HG03095 (cell line): ENCODE results near the gene F7.
"Not testable (repeated sequence)": the region's sequence is repeated elsewhere in the genome, so short reads cannot be mapped to it uniquely, and the experiment has no call there.

ENCODE experiments used
- ATAC-seq: cut with Tn5 transposase; IDR thresholded peaks from one replicate; pipeline ENCODE4 v1.9.1; 2021; ENCODE audit warnings: moderate library complexity; ENCODE audit not compliant: unreplicated experiment

The F7 gene

DNA sequence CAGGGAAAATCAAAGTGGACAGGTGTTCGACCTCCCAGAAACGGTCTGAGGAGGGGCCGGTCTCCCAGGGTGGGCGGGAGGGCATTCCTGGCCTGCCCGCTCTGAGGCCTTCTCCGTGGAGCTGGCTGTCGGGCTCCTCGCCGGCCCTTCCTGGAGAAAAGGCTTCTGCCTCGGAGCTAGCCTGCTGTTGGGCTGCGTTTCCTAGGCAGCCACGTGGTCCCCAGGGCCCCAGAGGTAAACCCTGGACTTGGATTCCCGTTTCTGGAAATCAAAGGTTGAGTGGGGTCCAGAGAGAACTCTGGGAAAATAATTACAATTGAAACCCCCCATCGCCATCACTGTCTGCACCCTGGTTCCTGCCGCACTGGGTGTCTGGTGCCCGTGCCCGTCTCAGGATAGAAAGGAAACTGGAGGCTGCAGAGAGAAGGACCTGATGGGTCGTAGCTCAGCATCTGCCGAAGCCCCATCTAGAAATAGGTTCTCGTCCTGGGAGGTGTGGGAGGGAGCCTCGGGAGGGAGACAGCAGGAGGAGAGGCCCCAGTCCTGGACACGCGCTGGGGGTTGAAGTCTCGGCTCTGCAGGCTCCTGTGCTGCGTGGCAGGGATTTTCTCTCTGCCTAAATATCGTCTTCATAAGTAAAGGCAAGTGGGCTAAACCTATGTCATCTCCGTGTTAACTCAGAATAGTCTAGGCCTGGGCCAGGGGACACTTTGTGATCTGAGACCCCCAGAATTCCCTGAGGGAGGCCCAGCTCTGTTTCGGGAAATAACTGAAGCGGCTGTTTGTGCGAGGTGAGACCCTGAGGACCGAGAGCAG lies 45.2 kb downstream of the F7 start:
- no peak for ATAC-seq

DNA sequence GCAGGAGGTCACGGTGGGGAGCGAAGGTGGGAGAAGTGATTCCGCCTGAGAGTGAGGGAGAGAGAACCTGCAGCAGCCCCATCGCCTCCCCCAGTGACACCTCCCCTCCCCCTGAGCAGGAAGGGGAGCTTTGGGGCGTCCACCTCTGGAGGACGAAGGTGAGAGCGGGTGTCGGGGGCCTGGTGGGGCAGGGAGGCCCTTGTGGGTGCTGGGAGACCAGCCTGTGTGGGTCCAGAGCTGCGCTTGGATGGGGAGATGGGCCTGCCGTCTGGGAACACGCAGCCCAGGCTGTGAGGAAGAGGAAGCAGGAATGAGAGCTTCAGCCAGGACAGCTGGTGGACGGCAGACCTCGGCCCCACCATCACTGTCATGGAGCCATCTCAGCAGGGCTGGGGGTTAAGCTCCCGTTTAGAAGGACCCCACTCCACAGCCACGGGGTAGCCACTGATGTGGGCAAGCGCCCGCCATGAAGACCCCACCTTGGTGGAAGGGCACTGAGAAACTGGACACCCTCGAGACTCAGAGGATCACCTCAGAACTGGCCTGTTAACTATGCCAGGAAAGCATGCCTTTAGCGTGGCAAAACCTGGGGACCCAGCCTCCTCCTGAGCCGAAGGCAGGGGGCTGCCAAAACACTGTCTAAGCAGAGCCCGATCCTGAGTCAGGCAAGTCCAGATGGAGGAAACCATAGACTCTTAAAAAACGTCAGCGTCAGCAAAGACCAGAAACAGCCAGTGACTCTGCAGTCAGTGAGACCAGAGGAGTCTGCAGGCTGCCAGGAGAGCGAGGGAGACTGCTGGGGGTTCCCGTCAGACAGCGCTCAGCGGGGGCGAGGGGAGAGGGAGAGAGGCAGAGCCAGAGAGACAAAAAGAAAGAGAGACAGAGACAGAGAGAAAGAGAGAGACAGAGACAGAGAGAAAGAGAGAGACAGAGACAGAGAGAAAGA lies 46.4 kb downstream of the F7 start:
- ATAC-seq: no peak

DNA sequence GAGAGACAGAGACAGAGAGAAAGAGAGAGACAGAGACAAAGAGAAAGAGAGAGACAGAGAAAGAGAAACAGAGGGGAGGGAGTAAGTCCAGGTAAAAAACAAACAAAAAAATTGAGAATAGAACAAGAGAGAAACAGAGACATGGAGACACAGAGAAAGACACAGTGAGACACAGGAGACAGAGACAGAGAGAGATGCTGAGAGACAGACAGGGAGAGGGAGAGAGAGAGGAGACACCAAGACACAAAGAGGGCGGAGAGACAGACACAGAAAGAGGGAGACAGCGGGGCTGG lies 47.0 kb downstream of the F7 start:
- no peak for ATAC-seq

DNA sequence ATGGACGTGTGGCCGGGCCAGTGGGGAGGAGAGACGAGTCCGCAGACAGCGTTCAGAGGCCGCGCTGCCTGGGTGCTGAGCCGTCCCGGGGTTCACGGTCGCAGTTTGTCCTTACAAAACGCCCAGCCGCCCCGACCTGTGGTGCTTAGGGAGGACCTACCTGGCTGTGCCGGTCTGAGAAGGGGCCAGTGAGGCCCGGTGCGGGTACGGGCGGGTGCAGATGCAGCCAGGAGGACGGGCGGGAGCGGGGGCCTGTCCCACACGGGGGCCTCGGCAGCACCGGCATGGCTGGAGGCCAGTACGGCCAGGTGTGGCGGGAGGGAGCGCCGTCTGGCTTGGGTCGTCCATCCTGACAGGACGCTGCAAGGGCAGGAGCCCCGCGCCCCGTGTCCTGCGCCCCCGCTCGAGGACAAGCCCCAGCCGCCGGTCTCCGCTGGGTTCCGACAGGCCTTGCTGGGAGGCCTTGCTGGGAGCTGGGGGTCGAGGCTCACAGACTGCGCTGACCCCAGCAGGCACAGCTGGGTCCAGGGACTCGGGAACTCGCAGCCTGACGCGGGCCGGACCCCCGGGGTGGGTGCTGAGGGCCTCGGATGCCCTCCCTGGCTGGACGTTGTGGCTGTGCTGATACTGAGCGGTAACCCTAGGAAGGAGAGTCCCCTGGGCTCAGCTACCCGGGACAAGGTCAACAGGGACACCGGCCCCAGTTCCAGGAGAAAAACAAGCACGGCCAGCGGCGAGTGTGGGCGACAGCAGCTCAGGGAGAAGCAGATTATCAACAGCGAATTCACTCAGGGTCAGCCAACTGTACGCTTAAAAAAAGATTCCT lies 47.6 kb downstream of the F7 start:
- no peak for ATAC-seq

DNA sequence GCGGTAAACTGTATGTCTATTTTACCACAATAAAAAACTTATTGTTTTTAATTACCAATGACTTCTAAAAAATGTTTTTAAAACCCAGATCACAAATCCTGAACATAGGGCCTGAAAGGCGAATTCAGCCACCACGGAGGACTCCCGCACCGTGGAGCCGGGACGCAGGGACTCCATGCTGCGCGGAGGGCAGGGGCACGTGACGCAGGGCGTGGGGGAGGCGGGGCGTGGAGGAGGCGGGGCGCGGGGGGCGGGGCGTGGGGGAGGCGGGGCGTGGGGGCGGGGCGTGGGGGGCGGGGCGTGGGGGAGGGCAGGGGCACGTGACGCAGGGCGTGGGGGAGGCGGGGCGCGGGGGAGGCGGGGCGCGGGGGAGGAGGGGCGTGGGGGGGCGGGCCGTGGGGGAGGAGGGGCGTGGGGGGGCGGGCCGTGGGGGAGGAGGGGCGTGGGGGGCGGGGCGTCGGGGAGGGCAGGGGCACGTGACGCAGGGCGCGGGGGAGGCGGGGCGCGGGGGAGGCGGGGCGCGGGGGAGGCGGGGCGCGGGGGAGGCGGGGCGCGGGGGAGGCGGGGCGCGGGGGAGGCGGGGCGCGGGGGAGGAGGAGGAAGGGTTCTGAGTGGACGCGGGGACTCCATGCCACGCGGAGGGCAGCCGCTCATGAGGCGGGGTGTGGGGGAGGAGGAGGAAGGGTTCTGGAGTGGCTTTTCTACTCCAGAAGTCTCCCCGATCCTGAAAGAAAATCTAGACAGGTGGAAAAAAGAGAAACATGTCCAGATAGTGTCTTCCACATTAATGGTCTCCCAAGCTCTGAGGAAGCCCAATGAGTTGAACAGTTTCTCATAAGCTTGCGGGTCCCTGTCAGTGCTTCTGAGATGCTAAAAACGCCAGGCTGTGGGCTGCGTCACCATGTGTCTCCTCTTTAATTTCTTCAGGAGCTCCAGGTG lies 48.5 kb downstream of the F7 start:
- peak; percentile 55 for ATAC-seq

DNA sequence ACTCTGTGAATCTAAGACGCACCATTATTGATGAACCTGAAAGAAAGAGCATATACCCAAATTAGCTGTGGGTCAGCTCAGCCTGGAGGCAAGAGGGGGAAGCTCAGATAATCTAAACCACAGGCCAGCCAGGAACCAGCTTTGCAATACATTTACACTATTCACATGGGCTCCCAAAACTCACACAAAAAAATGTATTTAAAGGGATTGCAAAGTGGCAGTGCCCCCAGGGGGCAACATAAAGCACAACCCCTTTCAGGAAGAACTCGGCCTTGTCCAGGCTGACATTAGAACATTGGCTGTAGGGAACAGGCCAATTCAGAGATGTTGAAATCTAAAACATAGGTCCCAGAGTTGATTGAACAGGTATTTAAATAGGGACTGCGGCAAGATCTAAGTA lies 49.6 kb downstream of the F7 start:
- no peak for ATAC-seq

DNA sequence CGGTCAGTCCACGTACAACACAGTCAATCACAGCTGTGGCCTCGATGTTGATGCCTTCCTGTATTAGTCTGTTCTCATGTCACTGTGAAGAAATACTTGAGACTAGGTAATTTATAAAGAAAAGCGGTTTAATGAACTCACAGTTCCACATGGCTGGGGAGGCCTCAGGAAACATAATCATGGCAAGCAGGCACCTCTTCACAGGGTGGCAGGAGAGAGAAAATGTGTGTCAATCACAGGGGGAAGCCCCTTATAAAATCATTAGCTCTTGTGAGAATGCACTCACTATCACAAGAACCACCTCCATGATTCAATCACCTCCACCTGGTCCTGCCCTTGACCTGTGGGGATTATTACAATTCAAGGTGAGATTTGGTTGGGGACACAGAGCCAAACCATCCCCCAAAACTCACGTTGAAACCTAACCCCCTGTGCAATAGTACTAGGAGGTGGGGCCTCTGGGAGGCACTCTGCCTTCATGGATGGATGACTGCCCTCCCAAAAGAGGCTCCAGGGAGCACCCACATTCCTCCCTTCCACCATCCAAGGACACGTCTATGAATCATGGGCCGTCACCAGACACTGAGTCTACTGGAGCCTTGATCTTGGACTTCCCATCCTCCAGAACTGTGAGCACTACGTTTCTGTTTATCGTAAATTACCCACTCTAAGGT lies 50.5 kb downstream of the F7 start:
- ATAC-seq: no peak

DNA sequence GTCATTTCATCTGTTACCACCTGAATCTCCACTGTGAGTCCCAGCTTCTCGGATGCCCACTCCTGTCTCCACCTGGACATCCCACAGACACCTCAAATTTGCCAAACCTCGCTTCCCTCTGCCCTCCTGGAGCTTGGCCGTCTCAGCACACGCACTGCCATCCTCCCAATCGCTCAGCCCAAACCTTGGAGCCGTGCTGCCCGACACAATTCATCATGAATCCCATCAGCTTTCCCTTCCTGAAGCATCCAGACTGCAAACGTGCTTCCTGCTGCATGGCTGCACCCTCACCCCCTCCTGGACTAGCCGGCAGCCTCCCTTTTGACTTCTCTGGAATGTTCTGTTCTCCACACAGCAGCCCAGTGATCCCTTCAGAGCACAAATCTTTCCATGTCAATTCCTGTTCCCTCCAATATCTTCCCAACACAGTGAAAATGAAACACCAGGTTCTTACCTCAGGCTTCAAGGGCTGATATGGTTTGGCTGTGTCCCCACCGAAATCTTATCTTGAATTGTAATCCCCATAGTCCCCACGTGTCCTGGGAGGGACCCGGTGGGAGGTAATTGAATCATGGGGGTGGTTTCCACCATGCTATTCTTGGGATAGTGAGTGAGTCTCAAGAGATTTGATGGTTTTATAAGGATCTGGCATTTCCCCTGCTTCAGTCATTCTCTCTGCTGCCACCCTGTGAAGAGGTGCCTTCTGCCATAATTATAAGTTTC lies 51.8 kb downstream of the F7 start:
- no peak for ATAC-seq

DNA sequence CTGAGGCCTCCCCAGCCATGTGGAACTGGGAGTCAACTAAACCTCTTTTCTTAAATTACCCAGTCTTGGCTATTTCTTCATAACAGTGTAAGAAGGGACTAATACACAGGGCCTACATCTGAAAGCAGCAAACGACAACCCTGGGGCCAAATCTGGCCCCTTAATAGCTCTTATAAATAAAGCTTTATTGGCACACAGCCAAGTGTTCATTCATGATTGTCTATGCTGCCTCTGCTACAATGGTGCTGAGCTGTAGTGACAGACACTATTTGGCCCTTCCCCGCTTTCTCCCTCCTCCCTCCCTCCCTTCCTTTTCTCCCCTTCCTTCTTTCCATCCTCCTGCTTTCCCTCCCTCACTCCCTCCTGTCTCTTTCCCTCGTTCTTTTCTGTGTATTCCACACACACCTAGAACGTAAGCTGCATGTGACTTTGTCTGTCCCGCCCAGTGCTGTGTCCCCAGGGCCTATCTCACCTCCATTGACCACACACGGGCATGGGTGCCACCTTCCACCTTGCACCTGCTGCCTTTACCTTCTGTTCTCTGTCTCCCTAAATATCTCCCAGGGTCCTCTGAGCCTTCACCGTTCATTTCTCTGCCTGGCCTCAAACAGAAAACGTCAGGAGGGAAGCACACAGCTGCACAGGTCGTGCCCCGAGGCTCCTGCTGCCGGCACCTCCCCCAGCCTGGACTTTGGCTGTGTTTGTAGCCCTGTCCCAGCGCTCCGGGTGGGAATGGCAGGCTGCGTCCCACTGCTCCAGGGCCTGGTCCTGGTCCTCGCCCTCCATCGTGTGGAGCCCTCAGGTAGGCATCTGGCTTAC lies 52.5 kb downstream of the F7 start, which contains the start of gene PROZ:
Gene PROZ (plus strand): TSS at position 720 of the 819 bp plus-strand sequence. CDS start 13 bp downstream, at position 733.
- no peak for ATAC-seq

DNA sequence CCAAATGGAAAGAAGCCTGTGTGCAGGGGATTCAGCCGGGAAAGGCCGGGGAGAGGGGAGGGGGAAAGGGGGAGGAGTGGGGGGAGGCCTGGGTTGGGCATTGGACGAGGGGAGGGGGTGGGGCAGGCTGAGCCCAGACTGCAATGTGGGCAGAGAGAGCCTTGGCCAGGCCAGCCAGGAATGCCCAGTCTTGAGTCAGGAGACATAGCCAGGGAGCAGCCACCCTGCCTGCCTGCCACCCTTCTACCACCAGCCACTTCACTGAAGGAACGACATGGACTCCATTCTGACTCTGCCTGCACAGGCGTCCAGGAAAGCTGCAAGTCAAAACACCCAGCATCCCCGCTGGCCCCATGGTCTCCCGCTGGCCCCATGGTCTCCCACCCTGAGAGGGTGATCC lies 53.4 kb downstream of the F7 start:
- ATAC-seq: no peak

DNA sequence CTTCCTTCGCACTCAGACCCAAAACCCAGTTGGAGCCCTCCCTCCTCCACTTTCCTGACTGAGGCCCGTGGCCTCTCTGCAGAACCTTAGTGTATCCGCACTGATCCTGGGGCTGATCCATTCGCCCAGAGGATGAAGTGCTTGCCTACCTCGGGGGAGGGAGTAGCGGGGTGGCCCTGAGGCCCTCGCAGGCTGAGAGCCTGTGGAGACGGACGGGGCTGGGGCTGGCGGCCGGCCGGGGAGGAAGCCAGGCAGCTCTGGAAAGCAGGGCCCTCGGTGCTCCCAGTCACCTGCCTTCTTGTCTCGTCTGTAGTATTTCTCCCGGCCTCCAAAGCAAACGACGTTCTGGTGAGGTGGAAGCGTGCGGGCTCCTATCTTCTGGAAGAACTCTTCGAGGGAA lies 54.1 kb downstream of the F7 start:
- no peak for ATAC-seq

DNA sequence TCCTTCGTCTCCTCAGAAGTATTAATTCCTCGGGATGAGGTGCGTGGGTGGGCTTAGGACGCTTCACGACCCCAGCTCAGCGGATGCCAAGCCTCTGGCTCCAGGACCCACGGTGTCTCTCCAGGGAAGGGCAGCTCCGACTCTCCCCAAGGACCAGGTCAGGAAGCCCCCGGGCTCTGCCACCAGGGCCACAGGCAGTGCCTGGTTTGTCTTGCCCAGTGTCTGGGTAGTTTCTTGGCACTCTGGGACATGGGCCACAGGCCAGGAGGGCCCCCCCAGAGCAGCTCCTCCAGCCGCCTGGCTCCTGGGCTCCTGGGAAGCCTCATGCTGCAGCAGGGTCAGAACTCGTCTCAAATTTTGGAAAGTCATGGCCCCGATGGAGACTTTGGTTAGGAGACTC lies 55.4 kb downstream of the F7 start:
- ATAC-seq: no peak

DNA sequence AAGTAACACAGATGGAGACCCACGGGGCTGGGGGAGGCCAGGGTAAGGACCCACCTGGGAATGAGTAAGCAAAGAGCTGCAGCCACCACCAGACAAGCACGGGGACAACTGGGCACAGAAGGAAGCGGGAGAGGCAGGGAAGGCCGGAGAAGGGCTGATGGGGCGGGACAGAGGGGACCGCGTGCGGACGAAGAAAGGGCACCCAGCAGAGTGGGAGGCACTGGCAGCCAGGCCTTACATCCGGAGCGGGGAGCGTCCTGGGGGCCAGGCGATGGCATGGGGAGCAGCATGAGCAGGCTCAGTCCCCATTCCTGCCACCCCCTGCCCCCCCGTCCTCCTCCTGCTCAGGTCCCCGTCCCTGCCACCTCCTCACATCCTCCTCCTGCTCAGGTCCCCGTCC lies 55.8 kb downstream of the F7 start:
- no peak for ATAC-seq

DNA sequence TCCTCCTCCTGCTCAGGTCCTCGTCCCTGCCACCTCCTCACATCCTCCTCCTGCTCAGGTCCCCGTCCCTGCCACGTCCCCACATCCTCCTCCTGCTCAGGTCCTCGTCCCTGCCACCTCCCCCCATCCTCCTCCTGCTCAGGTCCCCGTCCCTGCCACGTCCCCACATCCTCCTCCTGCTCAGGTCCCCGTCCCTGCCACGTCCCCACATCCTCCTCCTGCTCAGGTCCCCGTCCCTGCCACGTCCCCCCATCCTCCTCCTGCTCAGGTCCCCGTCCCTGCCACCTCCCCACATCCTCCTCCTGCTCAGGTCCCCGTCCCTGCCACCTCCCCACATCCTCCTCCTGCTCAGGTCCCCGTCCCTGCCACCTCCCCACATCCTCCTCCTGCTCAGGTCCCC lies 56.4 kb downstream of the F7 start:
- not testable (repeated sequence) for ATAC-seq

DNA sequence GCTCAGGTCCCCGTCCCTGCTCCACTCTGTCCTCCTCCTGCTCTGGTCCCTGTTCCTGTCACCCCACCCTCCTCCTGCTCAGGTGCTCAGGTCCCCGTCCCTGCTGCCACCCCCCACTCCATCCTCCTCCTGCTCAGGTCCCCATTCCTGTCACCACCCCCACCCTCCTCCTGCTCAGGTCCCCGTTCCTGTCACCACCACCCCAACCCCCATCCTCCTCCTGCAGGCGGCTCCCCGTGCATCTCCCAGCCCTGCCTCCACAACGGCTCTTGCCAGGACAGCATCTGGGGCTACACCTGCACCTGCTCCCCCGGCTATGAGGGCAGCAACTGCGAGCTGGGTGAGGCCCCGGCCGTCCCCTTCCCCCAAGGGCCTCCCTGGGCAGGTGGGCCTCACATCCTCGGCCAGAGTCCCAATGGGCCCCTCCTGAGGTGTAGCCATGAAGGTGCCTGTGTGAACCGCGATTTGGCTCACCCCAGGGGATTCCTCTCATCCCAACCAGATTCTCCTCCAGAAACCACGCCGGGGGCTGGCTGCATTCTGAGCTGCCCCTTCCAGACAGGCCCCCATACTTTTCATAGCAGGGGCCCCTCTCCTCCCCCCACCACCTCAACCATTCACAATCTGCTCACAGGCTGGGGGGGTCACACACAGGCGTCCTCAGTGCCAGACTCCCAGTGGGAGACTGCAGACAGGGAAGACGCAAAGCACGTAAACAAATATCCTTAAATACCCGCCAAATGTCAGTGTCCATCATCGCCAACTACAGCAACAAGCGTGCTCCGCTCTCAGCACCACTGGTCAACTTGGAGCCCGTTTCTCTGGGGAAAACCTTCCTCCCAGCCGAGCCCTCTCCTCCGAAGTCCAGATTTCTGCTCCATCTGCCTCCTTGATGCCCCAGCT lies 57.4 kb downstream of the F7 start:
- no peak for ATAC-seq

DNA sequence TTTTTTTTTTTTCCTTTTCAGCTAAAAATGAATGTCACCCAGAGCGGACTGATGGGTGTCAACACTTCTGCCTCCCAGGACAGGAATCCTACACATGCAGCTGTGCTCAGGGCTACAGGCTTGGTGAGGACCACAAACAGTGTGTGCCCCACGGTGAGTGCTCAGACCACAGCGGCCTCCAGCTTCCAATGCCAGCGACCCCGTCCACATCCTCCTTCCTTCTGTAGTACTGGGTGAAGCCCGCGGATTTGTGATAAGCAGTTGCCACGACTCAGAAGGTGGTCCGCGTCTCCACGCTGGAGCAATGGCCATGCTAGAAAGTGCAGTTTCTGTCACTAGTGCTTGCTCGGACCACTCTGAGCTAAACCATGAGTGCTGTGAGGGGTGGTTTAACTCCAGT lies 58.9 kb downstream of the F7 start:
- no peak for ATAC-seq

DNA sequence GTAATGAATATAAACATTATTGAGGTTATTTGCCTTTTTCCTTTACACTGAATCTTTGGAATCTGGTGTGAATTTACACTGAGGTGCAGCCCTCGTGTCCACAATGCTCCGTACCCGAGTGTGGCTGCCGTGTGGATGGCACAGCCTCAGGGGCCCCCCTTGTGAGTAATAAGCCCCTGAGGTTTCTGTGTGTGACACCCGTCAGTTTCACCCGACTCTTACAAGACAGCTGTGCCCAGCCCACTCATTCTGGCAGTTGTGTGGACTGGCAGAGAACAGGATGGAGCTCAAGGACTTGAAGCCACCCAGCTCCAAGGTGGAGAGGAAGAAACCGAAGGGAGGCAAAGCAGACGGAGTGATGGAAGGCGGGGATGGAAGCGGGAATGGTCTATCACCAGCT lies 60.7 kb downstream of the F7 start:
- no peak for ATAC-seq
